Hepatocyte (in vitro differentiated cells): ENCODE measurements around the gene C13orf42. TPM values are rescaled to one million over a fixed set of nuclear protein-coding genes. Genes with fewer than 3 reads are reported as not detected.

ENCODE experiments used
- DNase-seq: peaks from one replicate; pipeline ENCODE4 v3.0.0-alpha.2; 2016; ENCODE audit warnings: low spot score
- H2AFZ ChIP-seq: fragments of 200-600 bp; sonication (generic); 2 replicates; pipeline ENCODE4 v1.6.0; 2016; ENCODE audit warnings: antibody characterized with exemption, mild to moderate bottlenecking
- H3K27ac ChIP-seq: fragments of 200-600 bp; sonication (generic); 2 replicates; pipeline ENCODE4 v1.5.1; 2016; ENCODE audit warnings: mild to moderate bottlenecking
- H3K27me3 ChIP-seq: fragments of 200-600 bp; sonication (generic); 2 replicates; pipeline ENCODE4 v1.6.1; 2016
- H3K36me3 ChIP-seq: fragments of 200-600 bp; sonication (generic); replicated peaks from 2 replicates; pipeline ENCODE4 v1.5.1; 2016; ENCODE audit warnings: low read depth; ENCODE audit not compliant: insufficient read depth
- H3K4me1 ChIP-seq: fragments of 200-600 bp; sonication (generic); 2 replicates; pipeline ENCODE4 v1.5.1; 2016; ENCODE audit warnings: mild to moderate bottlenecking, moderate library complexity; ENCODE audit not compliant: insufficient read depth
- H3K4me2 ChIP-seq: fragments of 200-600 bp; sonication (generic); 2 replicates; pipeline ENCODE4 v1.6.0; 2016
- H3K4me3 ChIP-seq: fragments of 200-600 bp; sonication (generic); 2 replicates; pipeline ENCODE4 v1.5.1; 2016; ENCODE audit warnings: mild to moderate bottlenecking
- H3K79me2 ChIP-seq: fragments of 200-600 bp; sonication (generic); 2 replicates; pipeline ENCODE4 v1.6.0; 2017; ENCODE audit warnings: mild to moderate bottlenecking
- H3K9me2 ChIP-seq: fragments of 200-600 bp; sonication (generic); replicated peaks from 2 replicates; pipeline ENCODE4 v1.6.0; 2017; ENCODE audit warnings: mild to moderate bottlenecking; ENCODE audit not compliant: insufficient read depth
- H3K9me3 ChIP-seq: fragments of 200-600 bp; sonication (generic); 2 replicates; pipeline ENCODE4 v1.5.1; 2016; ENCODE audit warnings: low read depth, mild to moderate bottlenecking
- H4K20me1 ChIP-seq: fragments of 200-600 bp; sonication (generic); 2 replicates; pipeline ENCODE4 v1.6.0; 2016; ENCODE audit warnings: mild to moderate bottlenecking; ENCODE audit not compliant: insufficient read depth, poor library complexity, severe bottlenecking
- EZH2 ChIP-seq: fragments of 200-600 bp; sonication (generic); IDR thresholded peaks from 2 replicates; pipeline ENCODE4 v1.6.1; 2016; ENCODE audit warnings: antibody characterized with exemption, mild to moderate bottlenecking, borderline replicate concordance
- EZH2phosphoT487 ChIP-seq: fragments of 200-600 bp; sonication (generic); IDR thresholded peaks from one replicate; pipeline ENCODE4 v1.6.1; 2018; ENCODE audit warnings: antibody characterized with exemption, mild to moderate bottlenecking, low read depth, moderate library complexity; ENCODE audit not compliant: unreplicated experiment, severe bottlenecking
- WGBS: methylation state at CpG from one replicate; pipeline ENCODE4 v1.1.6; 2016; ENCODE audit warnings: low lambda C conversion rate; ENCODE audit errors: missing lambda C conversion rate; 5-methylcytosine and 5-hydroxymethylcytosine counted together
- polyA plus RNA-seq: library from polyadenylated mRNA; unstranded; fragments of >200 nt; fragmentation: Nextera tagmentation; extraction: Ambion mirVana; gene quantifications from 2 replicates; pipeline ENCODE4 v1.2.1, GENCODE V29; 2016
- total RNA-seq: library from RNA; depleted of rRNA; stranded (reverse); fragments of >200 nt; gene quantifications from 2 replicates; pipeline ENCODE4 v1.2.3, GENCODE V29; 2014
- TF ChIP-seq, protein P1 (sequence below): fragments of 200-600 bp; sonication (generic); IDR thresholded peaks from 2 replicates; pipeline ENCODE4 v1.5.1; 2016; ENCODE audit warnings: antibody characterized with exemption, mild to moderate bottlenecking; ENCODE audit not compliant: poor library complexity

Gene C13orf42
- total and polyA plus RNA-seq, 2 experiments from 2014 or later = not detected

DNA sequence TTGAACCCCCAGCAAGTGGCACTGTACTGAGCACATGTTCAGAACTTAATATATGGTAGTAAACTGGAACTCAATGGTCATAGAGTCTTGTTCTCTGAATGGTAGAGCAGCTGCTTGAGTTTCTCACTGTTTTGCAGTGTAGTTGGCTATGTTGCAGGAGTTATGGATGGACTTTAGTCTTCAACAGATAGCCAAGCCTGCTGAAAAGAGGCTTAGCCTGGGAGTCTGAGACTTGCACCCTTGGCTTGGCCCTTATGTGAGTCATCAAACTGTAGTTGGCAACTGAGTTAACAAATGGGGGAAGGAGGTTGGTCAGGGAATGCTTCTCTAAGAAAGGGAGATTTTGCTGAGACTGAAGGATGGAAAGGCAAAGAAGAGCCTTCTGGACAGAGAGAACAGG lies 62.5 kb downstream of the C13orf42 start:
- DNase-seq = peak; percentile 19

DNA sequence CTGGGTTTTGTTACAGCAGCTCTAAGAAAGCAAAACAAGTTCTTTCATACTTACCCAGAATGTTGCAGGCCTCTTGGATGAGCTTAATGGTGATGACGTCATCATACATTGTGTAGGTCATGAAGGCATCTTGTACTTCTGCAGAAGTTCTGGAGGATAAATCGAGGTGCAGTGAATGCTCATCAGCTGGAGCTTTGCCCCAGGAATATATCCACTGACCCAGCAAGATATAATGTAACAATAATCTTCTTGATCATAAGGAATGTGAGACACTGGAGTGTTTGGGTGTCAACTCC lies 63.0 kb downstream of the C13orf42 start:
- H3K9me2 ChIP-seq = no peaks in the 10 kb centered on the region
- no peak for DNase-seq
- no peak overlapping the region for H3K4me3 ChIP-seq
- H3K9me3 ChIP-seq = no peaks in the 10 kb centered on the region
- no peaks in the 10 kb centered on the region for H3K27me3 ChIP-seq
- no peaks in the 10 kb centered on the region for H3K36me3 ChIP-seq
- no peak for TF ChIP-seq EZH2
- no peak for TF ChIP-seq EZH2phosphoT487
- TF ChIP-seq, protein P1, sequence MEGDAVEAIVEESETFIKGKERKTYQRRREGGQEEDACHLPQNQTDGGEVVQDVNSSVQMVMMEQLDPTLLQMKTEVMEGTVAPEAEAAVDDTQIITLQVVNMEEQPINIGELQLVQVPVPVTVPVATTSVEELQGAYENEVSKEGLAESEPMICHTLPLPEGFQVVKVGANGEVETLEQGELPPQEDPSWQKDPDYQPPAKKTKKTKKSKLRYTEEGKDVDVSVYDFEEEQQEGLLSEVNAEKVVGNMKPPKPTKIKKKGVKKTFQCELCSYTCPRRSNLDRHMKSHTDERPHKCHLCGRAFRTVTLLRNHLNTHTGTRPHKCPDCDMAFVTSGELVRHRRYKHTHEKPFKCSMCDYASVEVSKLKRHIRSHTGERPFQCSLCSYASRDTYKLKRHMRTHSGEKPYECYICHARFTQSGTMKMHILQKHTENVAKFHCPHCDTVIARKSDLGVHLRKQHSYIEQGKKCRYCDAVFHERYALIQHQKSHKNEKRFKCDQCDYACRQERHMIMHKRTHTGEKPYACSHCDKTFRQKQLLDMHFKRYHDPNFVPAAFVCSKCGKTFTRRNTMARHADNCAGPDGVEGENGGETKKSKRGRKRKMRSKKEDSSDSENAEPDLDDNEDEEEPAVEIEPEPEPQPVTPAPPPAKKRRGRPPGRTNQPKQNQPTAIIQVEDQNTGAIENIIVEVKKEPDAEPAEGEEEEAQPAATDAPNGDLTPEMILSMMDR = no peak
- no peaks in the 10 kb centered on the region for H3K79me2 ChIP-seq
- no peaks in the 10 kb centered on the region for H3K4me1 ChIP-seq
- no peak overlapping the region for H3K27ac ChIP-seq
- WGBS = 98% methylated on average over 2 of the region's 2 CpGs
- no peaks in the 10 kb centered on the region for H4K20me1 ChIP-seq
- no peak overlapping the region for H3K4me2 ChIP-seq
- no peak overlapping the region for H2AFZ ChIP-seq

More for the DNA sequence above, 62.5 kb downstream of the C13orf42 start:
- H3K27ac ChIP-seq = no peak overlapping the region
- no peaks in the 10 kb centered on the region for H4K20me1 ChIP-seq
- H2AFZ ChIP-seq = no peak overlapping the region
- no peak overlapping the region for H3K4me2 ChIP-seq
- no peak overlapping the region for H3K4me3 ChIP-seq
- no peaks in the 10 kb centered on the region for H3K4me1 ChIP-seq
- no peaks in the 10 kb centered on the region for H3K79me2 ChIP-seq
- H3K9me2 ChIP-seq = no peaks in the 10 kb centered on the region
- no peaks in the 10 kb centered on the region for H3K36me3 ChIP-seq
- no peaks in the 10 kb centered on the region for H3K9me3 ChIP-seq
- H3K27me3 ChIP-seq = no peaks in the 10 kb centered on the region
- TF ChIP-seq, protein P1 = no peak
- no peak for TF ChIP-seq EZH2phosphoT487
- no peak for TF ChIP-seq EZH2

DNA sequence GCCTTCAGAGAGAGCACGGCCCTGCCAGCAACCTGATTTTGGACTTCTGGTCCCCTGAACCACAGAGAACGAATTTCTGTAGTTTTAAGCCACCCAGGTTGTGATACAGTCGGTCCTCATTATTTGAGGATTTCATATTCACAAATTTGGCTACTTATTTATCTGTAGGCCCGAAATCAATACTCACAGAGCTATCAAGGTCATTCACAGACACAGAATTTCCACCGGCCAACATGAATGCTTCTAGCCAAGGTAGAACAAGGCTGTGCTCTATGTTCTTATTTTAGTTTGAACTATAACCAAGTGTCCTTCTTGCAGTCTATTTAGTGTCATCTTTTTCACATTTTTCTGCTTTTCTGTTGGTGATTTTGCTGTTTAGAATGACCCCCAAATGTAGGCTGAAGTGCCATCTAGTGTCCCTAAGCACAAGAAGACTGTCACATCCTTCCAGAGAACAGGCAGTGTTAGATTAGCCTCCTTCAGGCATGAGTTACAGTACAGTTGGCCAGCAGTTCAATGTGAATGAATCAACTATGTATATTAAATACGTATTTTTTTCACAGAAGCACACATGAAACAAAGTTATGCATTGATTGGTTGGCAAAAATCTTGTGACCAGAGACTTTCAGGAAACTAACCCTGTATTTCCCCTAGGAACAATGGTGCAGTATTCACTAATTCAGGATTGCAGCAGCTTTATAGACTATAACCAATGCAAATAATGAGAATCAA lies 63.5 kb downstream of the C13orf42 start:
- 93% methylated on average over 6 of the region's 6 CpGs for WGBS
- H3K4me2 ChIP-seq = no peak overlapping the region
- no peak overlapping the region for H3K4me3 ChIP-seq
- no peak overlapping the region for H2AFZ ChIP-seq
- no peaks in the 10 kb centered on the region for H3K79me2 ChIP-seq
- no peaks in the 10 kb centered on the region for H3K36me3 ChIP-seq
- H3K9me2 ChIP-seq = no peaks in the 10 kb centered on the region
- H3K27ac ChIP-seq = no peak overlapping the region
- H3K4me1 ChIP-seq = no peaks in the 10 kb centered on the region
- no peaks in the 10 kb centered on the region for H3K9me3 ChIP-seq
- H3K27me3 ChIP-seq = no peaks in the 10 kb centered on the region
- no peak for TF ChIP-seq EZH2phosphoT487
- TF ChIP-seq, protein P1 = no peak
- no peak for TF ChIP-seq EZH2
- H4K20me1 ChIP-seq = no peaks in the 10 kb centered on the region
- DNase-seq = no peak

DNA sequence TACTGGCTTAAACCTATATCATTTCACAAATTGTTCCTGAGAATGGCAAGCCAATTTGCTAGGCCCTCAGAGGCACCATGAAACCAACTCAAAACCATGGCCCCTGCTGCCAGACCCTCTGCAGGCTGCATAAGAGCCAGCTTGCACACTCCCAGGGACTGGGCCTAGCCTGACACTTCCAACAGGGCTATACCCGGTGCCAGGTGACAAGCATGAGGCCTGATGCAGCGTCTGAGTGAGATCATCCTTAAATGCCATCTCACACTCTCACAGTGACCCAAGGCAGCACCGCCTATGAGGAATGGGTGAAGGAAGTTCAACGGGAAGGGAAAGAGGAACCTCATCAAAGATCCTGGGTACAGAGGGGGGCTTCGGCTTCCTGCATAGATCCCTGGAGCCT lies 65.6 kb downstream of the C13orf42 start:
- no peak for DNase-seq
- TF ChIP-seq EZH2 = no peak
- TF ChIP-seq, protein P1 = no peak
- TF ChIP-seq EZH2phosphoT487 = no peak
- Histone ChIP-seq H3K4me2 (no peak overlapping the region), H3K36me3 (no peaks in the 10 kb centered on the region), H3K9me2 (no peaks in the 10 kb centered on the region), H3K27ac (no peak overlapping the region), H4K20me1 (no peaks in the 10 kb centered on the region), H3K4me1 (no peaks in the 10 kb centered on the region), H2AFZ (no peak overlapping the region), H3K4me3 (no peak overlapping the region), H3K9me3 (no peaks in the 10 kb centered on the region), H3K79me2 (no peaks in the 10 kb centered on the region), H3K27me3 (no peaks in the 10 kb centered on the region)
- 91% methylated on average over 5 of the region's 5 CpGs for WGBS
